GM12878 (cell line): ENCODE data around the gene ADPRHL1. TPM values are rescaled to one million over a fixed set of nuclear protein-coding genes. Genes with fewer than 3 reads are reported as not detected.

Experiments used
- ATAC-seq: fragments of 200-7000 bp; cut with Tn5 transposase; 3 replicates; pipeline ENCODE4 v1.9.1; 2020; ENCODE audit warnings: mild to moderate bottlenecking, moderate library complexity
- BruUV-seq: library from RNA; stranded (reverse); fragments of 400-500 nt; replicated peaks from 2 replicates; lab custom pipeline; 2021; lab: Mats Ljungman, UMichigan
- CTCF ChIA-PET: fragments of 300-600 bp; sonication (Branson Sonifier 250); formaldehyde crosslinking; extraction: SDS; loops from one replicate; lab custom pipeline; 2021; ENCODE audit warnings: inconsistent platforms; lab: Yijun Ruan, JAX
- POLR2A ChIA-PET: fragments of 350-600 bp; formaldehyde crosslinking; extraction: SDS; loops from one replicate; lab custom pipeline; 2021; ENCODE audit warnings: inconsistent platforms; lab: Charles Lee
- RAD21 ChIA-PET: fragments of 300-600 bp; sonication (Branson Sonifier 250); formaldehyde crosslinking; loops from one replicate; lab custom pipeline; 2023; ENCODE audit warnings: antibody characterized with exemption; ENCODE audit not compliant: unreplicated experiment; lab: Charles Lee
- SMC1A ChIA-PET: fragments of 300-600 bp; sonication (Branson Sonifier 250); formaldehyde crosslinking; loops from one replicate; lab custom pipeline; 2023; ENCODE audit not compliant: unreplicated experiment, uncharacterized antibody; lab: Charles Lee
- DNase-seq: peaks from one replicate; pipeline ENCODE4 v3.0.0-alpha.2; 2011; ENCODE audit warnings: low read depth, low spot score
- FAIRE-seq: peaks from 3 replicates; lab custom pipeline; 2011; peaks lifted over from hg19 to GRCh38; lab: Jason Lieb, UNC
- H2AFZ ChIP-seq: 2 replicates; pipeline ENCODE4 v1.6.0; 2011; ENCODE audit warnings: low read depth, low read length, control low read depth; ENCODE audit not compliant: control insufficient read depth
- H3K27ac ChIP-seq: 2 replicates; pipeline ENCODE4 v1.5.1; 2011; ENCODE audit warnings: control low read depth; ENCODE audit not compliant: control insufficient read depth, insufficient read depth
- H3K27me3 ChIP-seq, 2 experiments: replicated peaks in 1 of 2; 2 replicates each; pipeline versions ENCODE4 v1.6.0 to v1.6.1; 2011; ENCODE audit warnings: low read length in 1 of 2; ENCODE audit not compliant: control insufficient read depth in 2 of 2, insufficient read depth in 2 of 2
- H3K36me3 ChIP-seq, 2 experiments: 2 replicates each; pipeline ENCODE4 v1.5.1; 2011; ENCODE audit warnings: low read length in 1 of 2; ENCODE audit not compliant: control insufficient read depth in 2 of 2, insufficient read depth in 2 of 2
- H3K4me1 ChIP-seq: 2 replicates; pipeline ENCODE4 v1.6.1; 2011; ENCODE audit warnings: mild to moderate bottlenecking, low read length, moderate library complexity, mixed read lengths; ENCODE audit not compliant: control insufficient read depth, insufficient read depth
- H3K4me2 ChIP-seq: 2 replicates; pipeline ENCODE4 v1.6.0; 2011; ENCODE audit warnings: control low read depth; ENCODE audit not compliant: control insufficient read depth, insufficient read depth
- H3K4me3 ChIP-seq: fragments of 200-600 bp; sonication (generic); 2 replicates; pipeline ENCODE4 v1.5.1; 2016
- H3K79me2 ChIP-seq: 2 replicates; pipeline ENCODE4 v1.6.0; 2011; ENCODE audit warnings: low read length; ENCODE audit not compliant: control insufficient read depth, insufficient read depth
- H3K9ac ChIP-seq: 2 replicates; pipeline ENCODE4 v1.8.0; 2011; ENCODE audit warnings: low read length, control low read depth, mixed read lengths; ENCODE audit not compliant: control insufficient read depth, insufficient read depth
- H3K9me3 ChIP-seq: replicated peaks from 3 replicates; pipeline ENCODE4 v1.5.1; 2011; ENCODE audit warnings: mild to moderate bottlenecking, low read length; ENCODE audit not compliant: control insufficient read depth, insufficient read depth
- H4K20me1 ChIP-seq: 2 replicates; pipeline ENCODE4 v1.6.0; 2011; ENCODE audit not compliant: control insufficient read depth, insufficient read depth
- ASH2L ChIP-seq: fragments of 300-600, 200-600 bp; sonication (generic); IDR thresholded peaks from 2 replicates; pipeline ENCODE4 v1.6.1; 2017; ENCODE audit warnings: low read depth, mild to moderate bottlenecking, borderline replicate concordance
- CHD1 ChIP-seq: IDR thresholded peaks from 2 replicates; pipeline ENCODE4 v1.6.1; 2012; ENCODE audit warnings: low read depth, low read length, improper control_type of control experiment
- CREM ChIP-seq: IDR thresholded peaks from 2 replicates; pipeline ENCODE4 v1.6.1; 2014; ENCODE audit warnings: antibody characterized with exemption, low read depth
- MTA3 ChIP-seq: IDR thresholded peaks from 2 replicates; pipeline ENCODE4 v1.6.1; 2012; ENCODE audit warnings: low read length, inconsistent platforms, borderline replicate concordance
- POLR2A ChIP-seq: IDR thresholded peaks from 2 replicates; pipeline ENCODE4 v1.6.1; 2011; ENCODE audit warnings: low read depth, mild to moderate bottlenecking, low read length
- SIX5 ChIP-seq: IDR thresholded peaks from 2 replicates; pipeline ENCODE4 v1.6.1; 2011; ENCODE audit warnings: mild to moderate bottlenecking, low read depth, low read length, moderate library complexity; ENCODE audit not compliant: severe bottlenecking
- SMAD5 ChIP-seq: IDR thresholded peaks from 2 replicates; pipeline ENCODE4 v1.6.1; 2016; ENCODE audit warnings: antibody characterized with exemption, low read depth
- YY1 ChIP-seq: IDR thresholded peaks from 2 replicates; pipeline ENCODE4 v1.6.1; 2011; ENCODE audit warnings: low read depth, mild to moderate bottlenecking, low read length
- ZNF217 ChIP-seq: fragments of 450-650 bp; IDR thresholded peaks from 2 replicates; pipeline ENCODE4 v1.6.1; 2017; ENCODE audit warnings: antibody characterized with exemption, mild to moderate bottlenecking
- ZSCAN29 ChIP-seq: fragments of 450-650 bp; IDR thresholded peaks from 2 replicates; pipeline ENCODE4 v1.6.1; 2017; ENCODE audit warnings: mild to moderate bottlenecking, moderate library complexity
- WGBS: methylation state at CpG from one replicate; pipeline ENCODE4 v1.1.6; 2016; ENCODE audit warnings: low lambda C conversion rate; ENCODE audit not compliant: insufficient replicate concordance, insufficient coverage; ENCODE audit errors: missing lambda C conversion rate; 5-methylcytosine and 5-hydroxymethylcytosine counted together
- in situ Hi-C: fragments of 300-500 bp; cut with MboI; formaldehyde crosslinking; loops from 9 replicates; pipeline ENCODE4 v1.14.3; 2018; ENCODE audit warnings: mixed read lengths
- intact Hi-C: fragments of 100-400 bp; cut with micrococcal nuclease; formaldehyde crosslinking; loops from one replicate; pipeline ENCODE4 v1.14.2; 2022; ENCODE audit not compliant: unreplicated experiment
- polyA plus RNA-seq, 11 experiments: library from polyadenylated mRNA; depleted of rRNA in 4 of 11; unstranded in 6 of 11; stranded (reverse) in 5 of 11; fragments of >200 nt; fragmentation: Nextera tagmentation in 4 of 11; fragmentation: Illumina TruSeq in 1 of 11; extraction: Ambion mirVana in 4 of 11; extraction: Trizol in 1 of 11; gene quantifications; 1 replicate in 1 of 11; 2 replicates in 10 of 11; pipeline versions ENCODE4 v1.2.1 to v1.2.3, GENCODE V29; 2011 to 2016; ENCODE audit warnings: inconsistent platforms in 2 of 11, missing spikeins in 2 of 11, low read depth in 1 of 11
- total RNA-seq, 4 experiments: library from RNA; depleted of rRNA in 3 of 4; stranded (reverse); fragments of >200 nt in 3 of 4; fragmentation: Illumina TruSeq in 1 of 4; extraction: Trizol in 1 of 4; gene quantifications; 2 replicates each; pipeline versions ENCODE4 v1.2.1 to v1.2.3, GENCODE V29; 2013 to 2021
- TF ChIP-seq, protein P1 (sequence below): fragments of 450-650 bp; IDR thresholded peaks from 2 replicates; pipeline ENCODE4 v1.6.1; 2016; ENCODE audit warnings: mild to moderate bottlenecking

Gene ADPRHL1
- total and polyA plus RNA-seq, 10 of the 15 experiments (the other 5 are each of a cell fraction or from before 2014, with no cell fraction given) = 0.05 to 1.9 (median 1.0) TPM

DNA sequence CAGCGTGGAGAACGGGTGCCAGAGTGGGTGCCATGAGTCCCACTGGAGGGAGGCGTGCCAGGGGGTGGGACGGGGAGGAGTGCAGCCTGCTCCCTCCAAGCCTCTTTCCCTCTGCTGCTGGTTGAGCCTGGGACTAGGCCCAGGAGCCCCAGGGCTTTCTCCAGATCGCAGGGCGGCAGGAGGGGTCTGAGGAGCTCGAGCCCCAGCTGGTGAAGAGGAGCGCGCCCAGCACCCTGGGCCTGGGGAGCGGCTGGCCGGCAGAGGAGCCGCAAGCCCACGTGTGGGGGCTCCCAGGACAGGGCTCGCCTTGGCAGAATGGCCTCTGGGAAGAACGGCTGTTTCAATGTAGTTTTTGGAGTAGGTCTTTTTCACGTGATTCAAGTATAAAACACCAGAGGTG, 49.4 kb upstream of the ADPRHL1 start:
- BruUV-seq = no TSS peak
- peaks cover 4 to 35% of the 10 kb centered on the region in 2 experiments for H3K36me3 ChIP-seq
- no peak overlapping the region for H3K4me3 ChIP-seq
- WGBS = 82% methylated on average over 16 of the region's 16 CpGs
- TF ChIP-seq SMAD5 = no peak
- no peak for TF ChIP-seq CREM
- TF ChIP-seq MTA3 = no peak
- TF ChIP-seq ZSCAN29 = no peak
- no peak for TF ChIP-seq YY1
- no peak for TF ChIP-seq ZNF217
- no peak for TF ChIP-seq SIX5
- TF ChIP-seq, protein P1, sequence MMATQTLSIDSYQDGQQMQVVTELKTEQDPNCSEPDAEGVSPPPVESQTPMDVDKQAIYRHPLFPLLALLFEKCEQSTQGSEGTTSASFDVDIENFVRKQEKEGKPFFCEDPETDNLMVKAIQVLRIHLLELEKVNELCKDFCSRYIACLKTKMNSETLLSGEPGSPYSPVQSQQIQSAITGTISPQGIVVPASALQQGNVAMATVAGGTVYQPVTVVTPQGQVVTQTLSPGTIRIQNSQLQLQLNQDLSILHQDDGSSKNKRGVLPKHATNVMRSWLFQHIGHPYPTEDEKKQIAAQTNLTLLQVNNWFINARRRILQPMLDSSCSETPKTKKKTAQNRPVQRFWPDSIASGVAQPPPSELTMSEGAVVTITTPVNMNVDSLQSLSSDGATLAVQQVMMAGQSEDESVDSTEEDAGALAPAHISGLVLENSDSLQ = no peak
- TF ChIP-seq POLR2A = no peak
- TF ChIP-seq ASH2L = no peak
- TF ChIP-seq CHD1 = no peak
- ATAC-seq (no peak), DNase-seq (no peak), FAIRE-seq (no peak)
- H3K9ac ChIP-seq = no peak overlapping the region
- in situ Hi-C loops (no loop called here), intact Hi-C loops (no loop called here)
- no peak overlapping the region for H3K27ac ChIP-seq
- CTCF ChIA-PET = no interaction called here
- no peak overlapping the region for H2AFZ ChIP-seq
- POLR2A ChIA-PET = no interaction called here
- no peaks in the 10 kb centered on the region for H3K79me2 ChIP-seq
- H3K4me1 ChIP-seq = no peaks in the 10 kb centered on the region
- H3K27me3 ChIP-seq = no peaks in the 10 kb centered on the region
- SMC1A ChIA-PET = no interaction called here
- H3K9me3 ChIP-seq = no peaks in the 10 kb centered on the region
- no peaks in the 10 kb centered on the region for H4K20me1 ChIP-seq
- H3K4me2 ChIP-seq = no peak overlapping the region
- RAD21 ChIA-PET = no interaction called here
